WTC11 (cell line): ENCODE measurements around the gene OGDHL. TPM values are rescaled to one million over a fixed set of nuclear protein-coding genes. Genes with fewer than 3 reads are reported as not detected.

ENCODE experiments used
- ATAC-seq: fragments of 200-7000 bp; cut with Tn5 transposase; 2 replicates; pipeline ENCODE4 v1.10.0; 2021; ENCODE audit warnings: mild to moderate bottlenecking, moderate library complexity
- CTCF ChIA-PET: fragments of 300-600 bp; sonication (Branson Sonifier 250); formaldehyde crosslinking; loops from one replicate; lab custom pipeline; 2021; ENCODE audit warnings: antibody characterized with exemption; lab: Charles Lee
- POLR2A ChIA-PET: fragments of 350-600 bp; sonication (Branson Sonifier 250); formaldehyde crosslinking; loops from one replicate; lab custom pipeline; 2021; ENCODE audit warnings: antibody characterized with exemption; lab: Charles Lee
- DNase-seq: peaks from one replicate; pipeline ENCODE4 v3.0.0; 2021; ENCODE audit warnings: low spot score
- H3K27ac Mint-ChIP-seq: 2 replicates; pipeline ENCODE4 v1.8.0; 2021; ENCODE audit warnings: mixed read lengths
- H3K27me3 Mint-ChIP-seq: 2 replicates; pipeline ENCODE4 v1.8.0; 2021; ENCODE audit warnings: low read depth, mild to moderate bottlenecking, moderate library complexity, mixed read lengths
- H3K36me3 Mint-ChIP-seq: 2 replicates; pipeline ENCODE4 v1.8.0; 2021; ENCODE audit warnings: mixed read lengths
- H3K4me1 Mint-ChIP-seq: 2 replicates; pipeline ENCODE4 v1.8.0; 2022; ENCODE audit warnings: mixed read lengths
- H3K4me3 Mint-ChIP-seq: 2 replicates; pipeline ENCODE4 v1.8.0; 2021; ENCODE audit warnings: mild to moderate bottlenecking, moderate library complexity, mixed read lengths
- H3K9me3 Mint-ChIP-seq: 2 replicates; pipeline ENCODE4 v1.8.0; 2021; ENCODE audit warnings: mixed read lengths
- CREB1 ChIP-seq: sonication (generic); formaldehyde crosslinking; IDR thresholded peaks from 2 replicates; pipeline ENCODE4 v1.8.0; 2023; ENCODE audit warnings: mild to moderate bottlenecking, missing genetic modification reagents
- CREM ChIP-seq: sonication (generic); formaldehyde crosslinking; IDR thresholded peaks from 2 replicates; pipeline ENCODE4 v1.8.1; 2022; ENCODE audit warnings: mild to moderate bottlenecking, missing genetic modification reagents, moderate library complexity
- IRF2 ChIP-seq: sonication (generic); formaldehyde crosslinking; IDR thresholded peaks from 2 replicates; pipeline ENCODE4 v1.8.0; 2022; ENCODE audit warnings: low read depth, missing genetic modification reagents, borderline replicate concordance
- JAZF1 ChIP-seq: fragments of 250-450 bp; sonication (Bioruptor Pico); IDR thresholded peaks from 2 replicates; pipeline ENCODE4 v1.9.0; 2021; ENCODE audit warnings: moderate library complexity, mild to moderate bottlenecking, inconsistent platforms
- NFATC4 ChIP-seq: fragments of 250-450 bp; sonication (Bioruptor Pico); IDR thresholded peaks from 2 replicates; pipeline ENCODE4 v1.9.0; 2021; ENCODE audit warnings: mild to moderate bottlenecking
- NR2C2 ChIP-seq: sonication (generic); formaldehyde crosslinking; IDR thresholded peaks from 2 replicates; pipeline ENCODE4 v1.8.0; 2022; ENCODE audit warnings: mild to moderate bottlenecking, missing genetic modification reagents
- ZNF416 ChIP-seq: fragments of 250-450 bp; sonication (Bioruptor Pico); IDR thresholded peaks from 2 replicates; pipeline ENCODE4 v1.9.0; 2021; ENCODE audit warnings: mild to moderate bottlenecking, inconsistent platforms
- ZNF423 ChIP-seq: fragments of 250-450 bp; sonication (Bioruptor Pico); IDR thresholded peaks from 2 replicates; pipeline ENCODE4 v2.1.2; 2022; ENCODE audit warnings: mild to moderate bottlenecking, moderate library complexity
- total RNA-seq: library from RNA; stranded (reverse); gene quantifications from 3 replicates; pipeline ENCODE4 v1.2.3, GENCODE V29; 2021
- TF ChIP-seq, protein P1 (sequence below): fragments of 250-450 bp; sonication (Bioruptor Pico); IDR thresholded peaks from 2 replicates; pipeline ENCODE4 v1.9.0; 2021; ENCODE audit warnings: mild to moderate bottlenecking
- TF ChIP-seq, protein P2 (sequence below): sonication (generic); formaldehyde crosslinking; IDR thresholded peaks from 2 replicates; pipeline ENCODE4 v1.8.1; 2022; ENCODE audit warnings: mild to moderate bottlenecking, missing genetic modification reagents, moderate library complexity, borderline replicate concordance
- TF ChIP-seq, protein P3 (sequence below): sonication (generic); formaldehyde crosslinking; IDR thresholded peaks from 2 replicates; pipeline ENCODE4 v1.8.1; 2022; ENCODE audit warnings: low read depth, missing genetic modification reagents, borderline replicate concordance
- TF ChIP-seq, protein P4 (sequence below): sonication (generic); formaldehyde crosslinking; IDR thresholded peaks from 2 replicates; pipeline ENCODE4 v1.8.1; 2023; ENCODE audit warnings: mild to moderate bottlenecking, missing genetic modification reagents, borderline replicate concordance
- TF ChIP-seq, protein P5 (sequence below): sonication (generic); formaldehyde crosslinking; conservative IDR thresholded peaks from 2 replicates; pipeline ENCODE4 v1.8.1; 2022; ENCODE audit warnings: mild to moderate bottlenecking, missing genetic modification reagents

The OGDHL gene
- total RNA-seq, 1 experiment from 2014 or later, result 35.1 TPM

DNA sequence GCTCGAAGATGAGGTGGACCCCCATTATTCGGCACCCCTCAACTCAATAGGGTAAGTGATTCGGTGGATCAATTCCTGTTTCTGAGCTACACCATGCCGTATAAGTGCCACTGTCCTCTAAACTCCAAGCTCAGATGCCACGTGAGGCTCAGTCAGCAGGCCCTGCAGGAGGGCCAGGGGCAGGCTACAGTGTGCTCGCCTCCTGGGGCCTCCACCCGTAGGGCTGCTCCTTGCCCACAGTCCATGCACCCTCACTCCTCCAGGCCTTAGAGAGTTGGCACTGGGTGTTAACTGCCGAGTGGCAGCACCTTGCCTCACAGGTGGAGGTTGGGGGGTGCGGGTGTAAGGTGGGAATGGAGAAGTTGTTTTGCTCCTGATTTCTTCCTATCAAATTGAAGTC is 70.5 kb downstream of the OGDHL start:
- ATAC-seq (no peak), DNase-seq (no peak)
- peaks cover 24% of the 10 kb centered on the region for H3K36me3 Mint-ChIP-seq
- no peak overlapping the region for H3K27ac Mint-ChIP-seq
- no peak overlapping the region; the same call in 1 of the 2 replicates for H3K4me3 Mint-ChIP-seq
- POLR2A ChIA-PET, result interaction anchor here (1.2 to 1.4 kb wide), 2 partner anchors 10 to 13 kb away, joined by 3 to 4 read pairs; partner anchors contain the start of gene C10orf53
- CTCF ChIA-PET, result interaction anchor here (0.8 to 3.2 kb wide), 7 partner anchors 9 to 98 kb away, joined by 3 to 16 read pairs (median 3); partner anchors contain the start of gene C10orf53
- peaks cover 55% of the 10 kb centered on the region for H3K4me1 Mint-ChIP-seq
- TF ChIP-seq CREM (no peak), ZNF416 (CRISPR knock-in tag) (no peak), NR2C2 (no peak), IRF2 (CRISPR knock-in tag) (no peak), NFATC4 (CRISPR knock-in tag) (no peak), CREB1 (CRISPR knock-in tag) (no peak), JAZF1 (CRISPR knock-in tag) (no peak), ZNF423 (CRISPR knock-in tag) (no peak)
- TF ChIP-seq, protein P1, sequence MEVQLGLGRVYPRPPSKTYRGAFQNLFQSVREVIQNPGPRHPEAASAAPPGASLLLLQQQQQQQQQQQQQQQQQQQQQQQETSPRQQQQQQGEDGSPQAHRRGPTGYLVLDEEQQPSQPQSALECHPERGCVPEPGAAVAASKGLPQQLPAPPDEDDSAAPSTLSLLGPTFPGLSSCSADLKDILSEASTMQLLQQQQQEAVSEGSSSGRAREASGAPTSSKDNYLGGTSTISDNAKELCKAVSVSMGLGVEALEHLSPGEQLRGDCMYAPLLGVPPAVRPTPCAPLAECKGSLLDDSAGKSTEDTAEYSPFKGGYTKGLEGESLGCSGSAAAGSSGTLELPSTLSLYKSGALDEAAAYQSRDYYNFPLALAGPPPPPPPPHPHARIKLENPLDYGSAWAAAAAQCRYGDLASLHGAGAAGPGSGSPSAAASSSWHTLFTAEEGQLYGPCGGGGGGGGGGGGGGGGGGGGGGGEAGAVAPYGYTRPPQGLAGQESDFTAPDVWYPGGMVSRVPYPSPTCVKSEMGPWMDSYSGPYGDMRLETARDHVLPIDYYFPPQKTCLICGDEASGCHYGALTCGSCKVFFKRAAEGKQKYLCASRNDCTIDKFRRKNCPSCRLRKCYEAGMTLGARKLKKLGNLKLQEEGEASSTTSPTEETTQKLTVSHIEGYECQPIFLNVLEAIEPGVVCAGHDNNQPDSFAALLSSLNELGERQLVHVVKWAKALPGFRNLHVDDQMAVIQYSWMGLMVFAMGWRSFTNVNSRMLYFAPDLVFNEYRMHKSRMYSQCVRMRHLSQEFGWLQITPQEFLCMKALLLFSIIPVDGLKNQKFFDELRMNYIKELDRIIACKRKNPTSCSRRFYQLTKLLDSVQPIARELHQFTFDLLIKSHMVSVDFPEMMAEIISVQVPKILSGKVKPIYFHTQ (CRISPR knock-in tag), result no peak
- TF ChIP-seq, protein P2, sequence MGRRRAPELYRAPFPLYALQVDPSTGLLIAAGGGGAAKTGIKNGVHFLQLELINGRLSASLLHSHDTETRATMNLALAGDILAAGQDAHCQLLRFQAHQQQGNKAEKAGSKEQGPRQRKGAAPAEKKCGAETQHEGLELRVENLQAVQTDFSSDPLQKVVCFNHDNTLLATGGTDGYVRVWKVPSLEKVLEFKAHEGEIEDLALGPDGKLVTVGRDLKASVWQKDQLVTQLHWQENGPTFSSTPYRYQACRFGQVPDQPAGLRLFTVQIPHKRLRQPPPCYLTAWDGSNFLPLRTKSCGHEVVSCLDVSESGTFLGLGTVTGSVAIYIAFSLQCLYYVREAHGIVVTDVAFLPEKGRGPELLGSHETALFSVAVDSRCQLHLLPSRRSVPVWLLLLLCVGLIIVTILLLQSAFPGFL (CRISPR knock-in tag), result no peak
- TF ChIP-seq, protein P3, sequence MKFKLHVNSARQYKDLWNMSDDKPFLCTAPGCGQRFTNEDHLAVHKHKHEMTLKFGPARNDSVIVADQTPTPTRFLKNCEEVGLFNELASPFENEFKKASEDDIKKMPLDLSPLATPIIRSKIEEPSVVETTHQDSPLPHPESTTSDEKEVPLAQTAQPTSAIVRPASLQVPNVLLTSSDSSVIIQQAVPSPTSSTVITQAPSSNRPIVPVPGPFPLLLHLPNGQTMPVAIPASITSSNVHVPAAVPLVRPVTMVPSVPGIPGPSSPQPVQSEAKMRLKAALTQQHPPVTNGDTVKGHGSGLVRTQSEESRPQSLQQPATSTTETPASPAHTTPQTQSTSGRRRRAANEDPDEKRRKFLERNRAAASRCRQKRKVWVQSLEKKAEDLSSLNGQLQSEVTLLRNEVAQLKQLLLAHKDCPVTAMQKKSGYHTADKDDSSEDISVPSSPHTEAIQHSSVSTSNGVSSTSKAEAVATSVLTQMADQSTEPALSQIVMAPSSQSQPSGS, result no peak
- TF ChIP-seq, all 79 proteins: peak for 0
- H3K9me3 Mint-ChIP-seq, result peaks cover 26% of the 10 kb centered on the region
- peaks cover 100% of the 10 kb centered on the region for H3K27me3 Mint-ChIP-seq

DNA sequence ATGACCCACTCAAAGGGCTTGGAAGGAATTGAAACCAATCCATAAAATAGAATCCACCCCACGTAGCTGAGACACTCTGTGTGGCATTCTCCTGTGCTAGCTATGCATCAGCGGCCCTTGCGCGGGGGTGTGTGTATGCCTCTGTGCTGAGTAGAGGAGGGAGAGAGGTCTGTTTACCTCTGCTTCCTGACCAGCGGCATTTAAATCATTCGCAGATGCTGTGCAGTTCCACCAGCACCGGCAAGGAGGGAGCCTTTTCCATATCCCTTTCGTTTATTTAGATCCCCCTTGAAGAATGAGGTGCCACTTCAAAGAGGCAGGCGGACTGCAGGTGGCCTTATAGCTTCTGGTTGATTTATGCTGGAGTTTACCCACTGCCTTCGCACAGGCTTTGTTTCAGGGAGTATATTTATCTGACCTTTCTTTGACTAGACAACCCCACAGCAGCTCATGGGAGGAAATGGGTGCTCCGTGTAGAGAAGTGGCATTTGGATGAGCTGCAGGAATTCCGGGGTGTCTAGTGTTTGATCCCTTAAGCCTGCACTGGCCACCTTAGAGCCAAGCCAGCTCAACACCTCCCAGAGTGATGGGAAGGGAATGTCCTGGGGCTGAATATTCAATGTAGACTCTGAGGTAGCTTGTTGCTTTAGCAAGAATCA is 71.3 kb downstream of the OGDHL start:
- POLR2A ChIA-PET, result interaction anchor here (1.3 to 1.4 kb wide), 2 partner anchors 10 to 12 kb away, joined by 3 to 4 read pairs; partner anchors contain the start of gene C10orf53
- Mint-ChIP-seq H3K9me3 (peaks cover 33% of the 10 kb centered on the region), H3K27me3 (peaks cover 100% of the 10 kb centered on the region)

More for the DNA sequence above, 71.3 kb downstream of the OGDHL start:
- DNase-seq, result no peak
- H3K4me3 Mint-ChIP-seq, result peak overlapping the region; percentile 59
- no peak overlapping the region for H3K27ac Mint-ChIP-seq
- TF ChIP-seq, protein P4, sequence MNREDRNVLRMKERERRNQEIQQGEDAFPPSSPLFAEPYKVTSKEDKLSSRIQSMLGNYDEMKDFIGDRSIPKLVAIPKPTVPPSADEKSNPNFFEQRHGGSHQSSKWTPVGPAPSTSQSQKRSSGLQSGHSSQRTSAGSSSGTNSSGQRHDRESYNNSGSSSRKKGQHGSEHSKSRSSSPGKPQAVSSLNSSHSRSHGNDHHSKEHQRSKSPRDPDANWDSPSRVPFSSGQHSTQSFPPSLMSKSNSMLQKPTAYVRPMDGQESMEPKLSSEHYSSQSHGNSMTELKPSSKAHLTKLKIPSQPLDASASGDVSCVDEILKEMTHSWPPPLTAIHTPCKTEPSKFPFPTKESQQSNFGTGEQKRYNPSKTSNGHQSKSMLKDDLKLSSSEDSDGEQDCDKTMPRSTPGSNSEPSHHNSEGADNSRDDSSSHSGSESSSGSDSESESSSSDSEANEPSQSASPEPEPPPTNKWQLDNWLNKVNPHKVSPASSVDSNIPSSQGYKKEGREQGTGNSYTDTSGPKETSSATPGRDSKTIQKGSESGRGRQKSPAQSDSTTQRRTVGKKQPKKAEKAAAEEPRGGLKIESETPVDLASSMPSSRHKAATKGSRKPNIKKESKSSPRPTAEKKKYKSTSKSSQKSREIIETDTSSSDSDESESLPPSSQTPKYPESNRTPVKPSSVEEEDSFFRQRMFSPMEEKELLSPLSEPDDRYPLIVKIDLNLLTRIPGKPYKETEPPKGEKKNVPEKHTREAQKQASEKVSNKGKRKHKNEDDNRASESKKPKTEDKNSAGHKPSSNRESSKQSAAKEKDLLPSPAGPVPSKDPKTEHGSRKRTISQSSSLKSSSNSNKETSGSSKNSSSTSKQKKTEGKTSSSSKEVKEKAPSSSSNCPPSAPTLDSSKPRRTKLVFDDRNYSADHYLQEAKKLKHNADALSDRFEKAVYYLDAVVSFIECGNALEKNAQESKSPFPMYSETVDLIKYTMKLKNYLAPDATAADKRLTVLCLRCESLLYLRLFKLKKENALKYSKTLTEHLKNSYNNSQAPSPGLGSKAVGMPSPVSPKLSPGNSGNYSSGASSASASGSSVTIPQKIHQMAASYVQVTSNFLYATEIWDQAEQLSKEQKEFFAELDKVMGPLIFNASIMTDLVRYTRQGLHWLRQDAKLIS (CRISPR knock-in tag), result no peak
- TF ChIP-seq, protein P5, sequence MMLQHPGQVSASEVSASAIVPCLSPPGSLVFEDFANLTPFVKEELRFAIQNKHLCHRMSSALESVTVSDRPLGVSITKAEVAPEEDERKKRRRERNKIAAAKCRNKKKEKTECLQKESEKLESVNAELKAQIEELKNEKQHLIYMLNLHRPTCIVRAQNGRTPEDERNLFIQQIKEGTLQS (CRISPR knock-in tag), result no peak
- CTCF ChIA-PET, result interaction anchor here (0.7 to 3.2 kb wide), 10 partner anchors 10 to 97 kb away, joined by 3 to 16 read pairs (median 4); partner anchors contain the start of gene C10orf53
- H3K4me1 Mint-ChIP-seq, result peaks cover 56% of the 10 kb centered on the region
- ATAC-seq, result peak; percentile 48
- peaks cover 31% of the 10 kb centered on the region for H3K36me3 Mint-ChIP-seq
